Upper lobe of right lung (tissue), 1 donor: Measurements from ENCODE around the gene TMEM171. TPM values are rescaled to one million over a fixed set of nuclear protein-coding genes. Genes with fewer than 3 reads are reported as not detected.

Source experiments
- ATAC-seq: fragments of 200-7000 bp; cut with Tn5 transposase; one replicate; pipeline ENCODE4 v1.9.1; 2020; ENCODE audit warnings: mild to moderate bottlenecking, moderate library complexity
- DNase-seq: peaks from one replicate; pipeline ENCODE4 v3.0.0-alpha.2; 2020
- H3K27ac ChIP-seq: fragments of 200-600 bp; one replicate; pipeline ENCODE4 v1.8.0; 2022
- H3K27me3 ChIP-seq: fragments of 200-600 bp; one replicate; pipeline ENCODE4 v1.8.0; 2022; ENCODE audit warnings: mild to moderate bottlenecking
- H3K36me3 ChIP-seq: fragments of 200-600 bp; one replicate; pipeline ENCODE4 v1.8.0; 2022
- H3K4me1 ChIP-seq: fragments of 200-600 bp; one replicate; pipeline ENCODE4 v1.8.0; 2022
- H3K4me3 ChIP-seq: fragments of 200-600 bp; one replicate; pipeline ENCODE4 v1.8.0; 2022; ENCODE audit warnings: mild to moderate bottlenecking
- H3K9me3 ChIP-seq: fragments of 200-600 bp; one replicate; pipeline ENCODE4 v1.8.0; 2022
- intact Hi-C: fragments of 100-400 bp; cut with DNase I; formaldehyde crosslinking; loops from one replicate; pipeline ENCODE4 v1.11.0; 2022
- long read RNA-seq: library from polyadenylated mRNA; unstranded; transcript quantifications from one replicate; pipeline ENCODE4 v2.0.0, GENCODE V29; 2021
- total RNA-seq: library from RNA; stranded (reverse); fragmentation: NEBNext Ultra II Directional; extraction: Animal tissue kit (Norgen Biotek cat#: 25700); gene quantifications from one replicate; pipeline ENCODE4 v1.2.1, GENCODE V29; 2021
- TF ChIP-seq, protein P1 (sequence below): fragments of 200-600 bp; IDR thresholded peaks from one replicate; pipeline ENCODE4 v1.8.0; 2022; ENCODE audit warnings: antibody characterized with exemption
- donor health status: DM: no; HTN: yes; CAD: no; lungs with severe emphysema.

Gene TMEM171
- total RNA-seq = 0.43 TPM
- long read RNA-seq, partial matches to known transcripts = 0 of 3 reads
- long read RNA-seq, other reads (novel, unspliced or antisense) = 1 of 3 reads

- ATAC-seq (peak; percentile 85), DNase-seq (peak; percentile 82)
- TF ChIP-seq, protein P1, sequence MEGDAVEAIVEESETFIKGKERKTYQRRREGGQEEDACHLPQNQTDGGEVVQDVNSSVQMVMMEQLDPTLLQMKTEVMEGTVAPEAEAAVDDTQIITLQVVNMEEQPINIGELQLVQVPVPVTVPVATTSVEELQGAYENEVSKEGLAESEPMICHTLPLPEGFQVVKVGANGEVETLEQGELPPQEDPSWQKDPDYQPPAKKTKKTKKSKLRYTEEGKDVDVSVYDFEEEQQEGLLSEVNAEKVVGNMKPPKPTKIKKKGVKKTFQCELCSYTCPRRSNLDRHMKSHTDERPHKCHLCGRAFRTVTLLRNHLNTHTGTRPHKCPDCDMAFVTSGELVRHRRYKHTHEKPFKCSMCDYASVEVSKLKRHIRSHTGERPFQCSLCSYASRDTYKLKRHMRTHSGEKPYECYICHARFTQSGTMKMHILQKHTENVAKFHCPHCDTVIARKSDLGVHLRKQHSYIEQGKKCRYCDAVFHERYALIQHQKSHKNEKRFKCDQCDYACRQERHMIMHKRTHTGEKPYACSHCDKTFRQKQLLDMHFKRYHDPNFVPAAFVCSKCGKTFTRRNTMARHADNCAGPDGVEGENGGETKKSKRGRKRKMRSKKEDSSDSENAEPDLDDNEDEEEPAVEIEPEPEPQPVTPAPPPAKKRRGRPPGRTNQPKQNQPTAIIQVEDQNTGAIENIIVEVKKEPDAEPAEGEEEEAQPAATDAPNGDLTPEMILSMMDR = no peak
- intact Hi-C loops = no loop called here
- Histone ChIP-seq H3K4me1 (peaks cover 8% of the 10 kb centered on the region), H3K4me3 (peak within 1 kb of the TSS; percentile 47), H3K36me3 (no peaks in the 10 kb centered on the region), H3K27ac (no peak within 1 kb of the TSS), H3K27me3 (peaks cover 17% of the 10 kb centered on the region), H3K9me3 (no peaks in the 10 kb centered on the region)
Measured at GRCh38 chr5:73120222-73121118, at the start of gene TMEM171. TMEM171 (plus strand) TSS chr5:73120575; CDS start chr5:73123374, 2,799 bp downstream.

DNA sequence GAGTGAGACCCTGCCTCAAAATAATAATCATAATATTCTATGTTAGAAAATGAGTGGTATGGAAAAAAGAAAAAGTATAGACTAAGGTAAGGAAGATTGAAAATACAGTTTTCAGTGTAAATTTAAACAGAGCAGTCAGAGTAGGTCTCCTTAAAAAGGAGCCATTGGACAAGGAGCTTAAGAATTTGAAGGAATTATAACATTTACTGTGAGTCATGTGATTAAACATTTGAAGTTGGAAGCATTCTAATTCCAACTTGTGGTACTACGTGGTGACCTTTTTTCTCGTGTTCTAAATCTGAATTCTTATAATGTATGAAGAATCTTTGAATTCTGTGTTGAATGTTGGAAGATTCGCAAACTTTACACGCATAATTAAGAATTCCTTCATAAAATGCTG lies 39.3 kb upstream of the TMEM171 start:
- Histone ChIP-seq H3K9me3 (no peaks in the 10 kb centered on the region), H3K4me3 (no peak overlapping the region), H3K36me3 (peaks cover 89% of the 10 kb centered on the region), H3K27me3 (no peaks in the 10 kb centered on the region), H3K4me1 (no peaks in the 10 kb centered on the region), H3K27ac (no peak overlapping the region)
- no peak for DNase-seq
- no peak for ATAC-seq
- TF ChIP-seq, protein P1 = no peak
- intact Hi-C loops = loop anchor here (10.0 kb wide), 1 partner anchor 124 kb away; no protein-coding TSS in a partner anchor

GRCh38 chr5:73088026-73088425 lies 32.3 kb upstream of the TMEM171 start:
- intact Hi-C loops = loop anchor here (10.0 kb wide), 1 partner anchor 117 kb away; no protein-coding TSS in a partner anchor
- H3K27me3 ChIP-seq = no peaks in the 10 kb centered on the region
- ATAC-seq = no peak
- peaks cover 71% of the 10 kb centered on the region for H3K36me3 ChIP-seq
- no peak for DNase-seq
- no peak overlapping the region for H3K4me3 ChIP-seq
- H3K4me1 ChIP-seq = no peaks in the 10 kb centered on the region
- no peaks in the 10 kb centered on the region for H3K9me3 ChIP-seq
- no peak overlapping the region for H3K27ac ChIP-seq
- TF ChIP-seq, protein P1 = no peak

DNA sequence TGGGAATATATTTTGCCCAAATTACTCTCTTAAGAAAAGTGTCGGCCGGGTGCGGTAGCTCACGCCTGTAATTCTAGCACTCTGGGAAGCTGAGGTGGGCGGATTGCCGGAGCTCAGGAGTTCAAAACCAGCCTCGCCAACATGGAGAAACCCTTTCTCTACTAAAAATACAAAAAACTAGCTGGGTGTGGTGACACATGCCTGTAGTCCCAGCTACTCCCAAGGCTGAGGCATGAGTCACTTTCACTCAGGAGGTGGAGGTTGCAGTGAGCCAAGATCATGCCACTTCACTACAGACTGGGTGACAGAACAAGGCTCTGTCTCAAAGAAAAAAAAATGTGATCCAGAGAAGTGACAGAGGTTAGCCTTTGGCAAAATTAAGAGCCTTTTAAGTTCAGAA lies 26.4 kb upstream of the TMEM171 start:
- H3K36me3 ChIP-seq = peaks cover 14% of the 10 kb centered on the region
- H3K4me3 ChIP-seq = no peak overlapping the region
- H3K27ac ChIP-seq = no peak overlapping the region
- TF ChIP-seq, protein P1 = no peak
- H3K4me1 ChIP-seq = no peaks in the 10 kb centered on the region
- no peaks in the 10 kb centered on the region for H3K27me3 ChIP-seq
- DNase-seq (no peak), ATAC-seq (peak; percentile 69)
- intact Hi-C loops = no loop called here
- peaks cover 7% of the 10 kb centered on the region for H3K9me3 ChIP-seq

GRCh38 chr5:73094415-73094814 lies 26.0 kb upstream of the TMEM171 start:
- TF ChIP-seq, protein P1 = no peak

More at GRCh38 chr5:73094415-73094814, 26.0 kb upstream of the TMEM171 start:
- no peak overlapping the region for H3K4me3 ChIP-seq
- DNase-seq (no peak), ATAC-seq (no peak)
- peaks cover 7% of the 10 kb centered on the region for H3K9me3 ChIP-seq
- intact Hi-C loops = no loop called here
- peaks cover 12% of the 10 kb centered on the region for H3K36me3 ChIP-seq
- no peak overlapping the region for H3K27ac ChIP-seq
- no peaks in the 10 kb centered on the region for H3K4me1 ChIP-seq
- no peaks in the 10 kb centered on the region for H3K27me3 ChIP-seq
